ENCODE results near the gene GNG14. TPM values are rescaled to one million over a fixed set of nuclear protein-coding genes. Genes with fewer than 3 reads are reported as not detected.
A peak's percentile ranks its signal among the peaks of the same experiment; 100 is the strongest.

Gene GNG14
- total and polyA plus RNA-seq, 12 donors, result not detected

- Histone ChIP-seq H3K36me3 (peaks cover 0 to 4% (median 0%) of the 10 kb centered on the region in 9 donors), H3K4me1 (peaks cover 0 to 8% (median 4%) of the 10 kb centered on the region in 9 donors), H3K27ac (no peak overlapping the region), H3K27me3 (no peaks in the 10 kb centered on the region), H3K9me3 (no peaks in the 10 kb centered on the region), H3K4me3 (no peak overlapping the region)
- 76 to 82% methylated on average over 3 of the region's 3 CpGs for WGBS, 2 donors
- DNase-seq, result no peak
- intact Hi-C loops (cut with DNase I), result no loop called here
- TF ChIP-seq CTCF (IDR thresholded peaks at IDR 0.05), result no peak
- ATAC-seq, result no peak
Measured at GRCh38 chr19:12685831-12686230, 2.0 kb upstream of the GNG14 start.

DNA sequence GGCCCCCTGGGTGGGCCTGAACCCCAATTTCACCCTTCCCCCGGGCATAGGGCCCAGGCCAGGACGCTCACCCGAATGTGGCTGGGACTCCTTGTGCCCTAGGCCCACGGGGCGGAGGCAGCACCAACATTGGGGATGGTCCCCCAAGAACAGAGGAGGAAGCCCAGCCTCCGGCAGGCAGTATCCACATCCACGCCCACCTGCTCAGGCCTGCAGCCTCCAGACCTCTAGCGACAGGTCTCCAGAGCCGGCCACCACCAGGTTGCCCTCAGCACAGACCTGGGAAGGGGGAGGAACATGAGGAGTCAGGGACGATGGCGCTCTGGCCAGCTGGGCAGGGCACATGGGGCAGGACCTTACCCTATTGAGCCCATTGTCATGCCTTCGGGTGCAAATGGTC is 1.2 kb downstream of the GNG14 start:
- Histone ChIP-seq H3K4me1 (no peaks in the 10 kb centered on the region), H3K27me3 (no peaks in the 10 kb centered on the region), H3K27ac (no peak overlapping the region), H3K9me3 (no peaks in the 10 kb centered on the region), H3K4me3 (no peak overlapping the region), H3K36me3 (peaks cover 0 to 4% (median 0%) of the 10 kb centered on the region in 9 donors)
- no peak for TF ChIP-seq CTCF (IDR thresholded peaks at IDR 0.05)
- WGBS, 2 donors, result 90 to 96% methylated on average over 12 of the region's 12 CpGs
- ATAC-seq, result no peak
- no peak for DNase-seq
- intact Hi-C loops (cut with DNase I), result no loop called here

- Histone ChIP-seq H3K27me3 (no peaks in the 10 kb centered on the region), H3K4me1 (no peaks in the 10 kb centered on the region), H3K4me3 (no peak overlapping the region), H3K36me3 (peaks cover 0 to 4% (median 0%) of the 10 kb centered on the region in 9 donors), H3K9me3 (no peaks in the 10 kb centered on the region), H3K27ac (no peak overlapping the region)
- peak in 1 of 8 donors; percentile 29 for ATAC-seq
- intact Hi-C loops (cut with DNase I), result no loop called here
- DNase-seq, result no peak
- no peak for TF ChIP-seq CTCF (IDR thresholded peaks at IDR 0.05)
- WGBS, 2 donors, result 69 to 74% methylated on average over 26 of the region's 26 CpGs
Measured at GRCh38 chr19:12689581-12690216, 1.9 kb downstream of the GNG14 start.

GRCh38 chr19:12692960-12693359 is 5.2 kb downstream of the GNG14 start:
- 84% methylated on average over 5 of the region's 5 CpGs for WGBS, 2 donors
- TF ChIP-seq CTCF (IDR thresholded peaks at IDR 0.05), result no peak
- ATAC-seq (no peak), DNase-seq (no peak)
- no peaks in the 10 kb centered on the region for H3K27me3 ChIP-seq
- intact Hi-C loops (cut with DNase I), result no loop called here
- H3K4me1 ChIP-seq, result peaks cover 5 to 23% (median 16%) of the 10 kb centered on the region in 9 donors
- H3K9me3 ChIP-seq, result no peaks in the 10 kb centered on the region
- H3K36me3 ChIP-seq, result peaks cover 0 to 7% (median 0%) of the 10 kb centered on the region in 9 donors
- H3K27ac ChIP-seq, result no peak overlapping the region
- H3K4me3 ChIP-seq, result no peak overlapping the region
